Omental fat pad (tissue), 4 donors: ENCODE measurements around the gene CLEC16A. TPM values are rescaled to one million over a fixed set of nuclear protein-coding genes. Genes with fewer than 3 reads are reported as not detected.

Experiments used
- ATAC-seq: fragments of 150-250 bp; one replicate; pipeline ENCODE4 v1.9.1; 2016; ENCODE audit warnings: mild to moderate bottlenecking, moderate library complexity; ENCODE audit not compliant: low FRiP score
- DNase-seq: peaks from one replicate; pipeline ENCODE4 v3.0.0-alpha.2; 2019; ENCODE audit warnings: low spot score
- CTCF ChIP-seq, 3 donors: fragments of 450-650 bp; IDR thresholded peaks; one replicate each; pipeline ENCODE4 v1.5.1; 2016 to 2017; ENCODE audit warnings: antibody characterized with exemption in 3 of 3, mild to moderate bottlenecking in 3 of 3, moderate library complexity in 2 of 3
- total RNA-seq, 4 donors: library from RNA; depleted of rRNA; stranded (reverse); fragments of >200 nt; gene quantifications; one replicate each; pipeline ENCODE4 v1.1.0, GENCODE V29; 2016

Gene CLEC16A
- total RNA-seq, 4 donors from 2014 or later, result 24.0 to 36.9 (median 29.5) TPM

- ATAC-seq, result no peak
- TF ChIP-seq CTCF (IDR thresholded peaks at IDR 0.05), result no peak
Measured at GRCh38 chr16:10969615-10970014, 25.3 kb downstream of the CLEC16A start.

GRCh38 chr16:10970065-10970464 is 25.7 kb downstream of the CLEC16A start:
- TF ChIP-seq CTCF (IDR thresholded peaks at IDR 0.05), result no peak
- ATAC-seq, result no peak
- DNase-seq, result no peak

More at GRCh38 chr16:10969615-10970014, 25.3 kb downstream of the CLEC16A start:
- DNase-seq, result no peak

GRCh38 chr16:10971560-10971961 is 27.2 kb downstream of the CLEC16A start:
- peak in 2 of 3 donors; percentile 31 to 62 for TF ChIP-seq CTCF (IDR thresholded peaks at IDR 0.05)
- no peak for DNase-seq
- ATAC-seq, result no peak

- no peak for DNase-seq
- ATAC-seq, result no peak
- no peak for TF ChIP-seq CTCF (IDR thresholded peaks at IDR 0.05)
Measured at GRCh38 chr16:10972108-10972818, 27.9 kb downstream of the CLEC16A start.

GRCh38 chr16:10972819-10973464 is 28.6 kb downstream of the CLEC16A start:
- TF ChIP-seq CTCF (IDR thresholded peaks at IDR 0.05), result no peak
- no peak for ATAC-seq

GRCh38 chr16:10976634-10977033 is 32.3 kb downstream of the CLEC16A start:
- DNase-seq (no peak), ATAC-seq (no peak)
- no peak for TF ChIP-seq CTCF (IDR thresholded peaks at IDR 0.05)

More at GRCh38 chr16:10972819-10973464, 28.6 kb downstream of the CLEC16A start:
- DNase-seq, result no peak

- no peak for TF ChIP-seq CTCF (IDR thresholded peaks at IDR 0.05)
- no peak for ATAC-seq
- no peak for DNase-seq
Measured at GRCh38 chr16:10978124-10978523, 33.8 kb downstream of the CLEC16A start.
